Effector memory CD4-positive, alpha-beta T cell (primary cell): ENCODE measurements around the gene BANF1.

Source experiments
- DNase-seq, 3 donors: peaks; one replicate each; pipeline ENCODE4 v3.0.0-alpha.2; 2020
- H3K27ac ChIP-seq: 2 replicates; pipeline ENCODE4 v1.7.0; 2013; ENCODE audit warnings: mild to moderate bottlenecking, low read length, moderate library complexity; ENCODE audit not compliant: insufficient read depth, poor library complexity, severe bottlenecking
- H3K27me3 ChIP-seq: replicated peaks from 2 replicates; pipeline ENCODE4 v1.7.0; 2013; ENCODE audit warnings: mild to moderate bottlenecking, low read length; ENCODE audit not compliant: insufficient read depth, control insufficient read depth, poor library complexity, severe bottlenecking
- H3K36me3 ChIP-seq: 2 replicates; pipeline ENCODE4 v1.7.0; 2013; ENCODE audit warnings: mild to moderate bottlenecking, low read length, moderate library complexity; ENCODE audit not compliant: control insufficient read depth, insufficient read depth
- H3K4me1 ChIP-seq: 2 replicates; pipeline ENCODE4 v1.7.0; 2013; ENCODE audit warnings: low read length, mild to moderate bottlenecking; ENCODE audit not compliant: control insufficient read depth, insufficient read depth, poor library complexity, severe bottlenecking
- H3K4me3 ChIP-seq: 2 replicates; pipeline ENCODE4 v1.7.0; 2013; ENCODE audit warnings: low read length, low read depth, mild to moderate bottlenecking; ENCODE audit not compliant: insufficient read depth, poor library complexity, severe bottlenecking
- H3K9me3 ChIP-seq: 2 replicates; pipeline ENCODE4 v1.7.0; 2013; ENCODE audit warnings: mild to moderate bottlenecking, low read length, moderate library complexity; ENCODE audit not compliant: control insufficient read depth

The BANF1 gene

DNA sequence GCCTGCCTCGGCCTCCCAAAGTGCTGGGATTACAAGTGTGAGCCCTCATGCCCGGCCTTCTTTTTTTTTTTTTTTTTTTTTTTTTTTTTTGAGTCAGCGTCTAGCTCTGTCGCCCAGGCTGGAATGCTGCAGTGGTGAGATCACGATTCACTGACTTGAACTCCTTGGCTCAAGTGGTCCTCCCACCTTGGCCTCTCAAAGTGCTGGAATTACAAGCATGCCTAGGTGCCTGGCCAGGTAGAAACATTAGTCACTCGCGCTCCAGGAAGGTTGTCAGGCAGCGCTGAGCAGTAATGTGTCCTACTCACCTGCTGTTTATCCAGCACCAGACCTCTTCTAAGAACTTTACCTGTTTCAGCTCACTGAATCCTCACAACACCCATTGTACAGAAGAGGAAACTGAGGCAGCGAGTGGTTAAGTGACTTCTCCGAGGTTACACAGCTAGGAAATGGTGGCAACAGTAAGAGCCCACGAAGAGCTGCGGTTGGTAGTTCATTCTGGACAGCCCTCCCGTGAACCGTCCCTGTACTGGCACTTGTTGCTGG is 9.0 kb downstream of the BANF1 start:
- H3K27ac ChIP-seq: no peak overlapping the region
- H3K36me3 ChIP-seq: no peaks in the 10 kb centered on the region
- no peak overlapping the region for H3K4me3 ChIP-seq
- H3K4me1 ChIP-seq: peaks cover 6% of the 10 kb centered on the region
- no peaks in the 10 kb centered on the region for H3K9me3 ChIP-seq
- peaks cover 22% of the 10 kb centered on the region for H3K27me3 ChIP-seq
- DNase-seq: no peak

DNA sequence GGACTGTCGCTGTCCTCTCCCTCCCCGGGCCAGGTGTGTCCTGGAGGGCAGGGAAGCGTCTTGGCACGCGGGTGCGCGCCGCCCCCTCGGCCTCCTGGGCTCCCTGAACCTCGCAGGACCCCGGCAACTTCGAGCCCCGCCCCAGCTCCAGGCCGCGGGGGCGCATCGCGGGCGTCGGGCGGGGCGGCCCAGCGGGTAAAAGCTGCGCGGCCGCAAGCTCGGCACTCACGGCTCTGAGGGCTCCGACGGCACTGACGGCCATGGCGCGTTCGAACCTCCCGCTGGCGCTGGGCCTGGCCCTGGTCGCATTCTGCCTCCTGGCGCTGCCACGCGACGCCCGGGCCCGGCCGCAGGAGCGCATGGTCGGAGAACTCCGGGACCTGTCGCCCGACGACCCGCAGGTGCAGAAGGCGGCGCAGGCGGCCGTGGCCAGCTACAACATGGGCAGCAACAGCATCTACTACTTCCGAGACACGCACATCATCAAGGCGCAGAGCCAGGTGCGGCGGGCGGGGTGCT is 9.5 kb downstream of the BANF1 start, which contains the start of gene CST6:
Gene CST6 (plus strand): TSS at position 224 of the 519 bp plus-strand sequence. CDS start 37 bp downstream, at position 261.
- Histone ChIP-seq H3K27me3 (peaks cover 22% of the 10 kb centered on the region), H3K27ac (no peak within 1 kb of the TSS), H3K4me1 (peaks cover 6% of the 10 kb centered on the region), H3K9me3 (no peaks in the 10 kb centered on the region), H3K36me3 (no peaks in the 10 kb centered on the region), H3K4me3 (no peak within 1 kb of the TSS)
- DNase-seq: no peak

DNA sequence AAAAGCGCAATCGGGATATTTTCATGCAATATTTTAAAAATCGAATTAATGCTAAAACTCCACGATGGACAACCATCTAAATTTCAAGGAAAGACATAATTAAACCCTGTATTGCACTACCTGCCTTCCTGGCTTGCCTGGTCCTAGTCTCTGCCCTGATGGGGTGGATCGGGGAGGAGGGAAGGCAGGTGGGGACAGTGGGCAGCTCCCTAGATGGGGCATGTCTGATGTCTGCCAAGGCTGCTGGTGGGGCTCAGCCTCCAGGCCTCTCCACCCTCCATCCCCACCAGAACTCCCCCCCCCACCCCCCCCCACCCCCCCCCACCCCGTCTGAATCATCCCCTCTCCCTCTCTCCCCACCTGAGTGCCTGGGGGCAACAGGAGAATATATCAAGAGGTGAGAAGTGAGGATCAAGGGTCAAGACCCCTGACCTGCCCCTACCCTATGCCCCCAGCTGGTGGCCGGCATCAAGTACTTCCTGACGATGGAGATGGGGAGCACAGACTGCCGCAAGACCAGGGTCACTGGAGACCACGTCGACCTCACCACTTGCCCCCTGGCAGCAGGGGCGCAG is 10.2 kb downstream of the BANF1 start:
- Histone ChIP-seq H3K9me3 (no peaks in the 10 kb centered on the region), H3K4me3 (no peak overlapping the region), H3K27ac (no peak overlapping the region), H3K27me3 (peaks cover 22% of the 10 kb centered on the region), H3K36me3 (no peaks in the 10 kb centered on the region), H3K4me1 (peaks cover 6% of the 10 kb centered on the region)
- no peak for DNase-seq

DNA sequence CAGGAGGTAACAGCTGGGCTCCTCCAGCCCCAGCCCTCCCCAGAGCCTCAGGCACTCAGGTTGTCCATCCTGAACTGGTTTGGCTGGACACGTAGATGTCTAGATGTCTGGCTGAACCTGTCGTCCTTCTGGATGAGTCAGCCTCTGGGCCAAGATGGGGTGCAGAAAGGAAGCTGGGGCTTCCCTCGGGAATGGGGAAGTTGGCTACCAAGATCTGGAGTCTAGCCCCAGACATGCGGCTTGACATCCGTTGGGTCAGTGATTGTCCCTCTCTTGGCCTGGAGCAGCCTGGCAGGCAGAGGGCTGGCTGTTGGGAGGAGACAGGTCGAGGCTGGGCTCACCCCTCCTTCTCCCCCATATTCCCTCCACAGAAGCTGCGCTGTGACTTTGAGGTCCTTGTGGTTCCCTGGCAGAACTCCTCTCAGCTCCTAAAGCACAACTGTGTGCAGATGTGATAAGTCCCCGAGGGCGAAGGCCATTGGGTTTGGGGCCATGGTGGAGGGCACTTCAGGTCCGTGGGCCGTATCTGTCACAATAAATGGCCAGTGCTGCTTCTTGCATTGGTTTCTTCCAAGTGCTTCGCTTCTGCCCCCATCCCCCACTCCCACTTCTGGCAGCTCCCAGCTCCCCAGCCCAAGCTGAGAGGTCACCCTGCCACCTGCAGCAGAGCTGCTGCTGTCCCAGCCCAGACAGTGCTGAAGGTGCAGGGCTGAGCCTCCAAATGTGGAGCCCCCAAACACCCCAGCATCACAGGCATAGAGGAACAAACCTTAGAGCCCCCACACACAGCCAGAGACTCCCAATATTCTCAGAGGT is 10.9 kb downstream of the BANF1 start:
- H3K27me3 ChIP-seq: peaks cover 22% of the 10 kb centered on the region
- no peak overlapping the region for H3K27ac ChIP-seq
- no peak for DNase-seq
- H3K4me3 ChIP-seq: no peak overlapping the region
- no peaks in the 10 kb centered on the region for H3K9me3 ChIP-seq
- no peaks in the 10 kb centered on the region for H3K36me3 ChIP-seq
- H3K4me1 ChIP-seq: peaks cover 6% of the 10 kb centered on the region

DNA sequence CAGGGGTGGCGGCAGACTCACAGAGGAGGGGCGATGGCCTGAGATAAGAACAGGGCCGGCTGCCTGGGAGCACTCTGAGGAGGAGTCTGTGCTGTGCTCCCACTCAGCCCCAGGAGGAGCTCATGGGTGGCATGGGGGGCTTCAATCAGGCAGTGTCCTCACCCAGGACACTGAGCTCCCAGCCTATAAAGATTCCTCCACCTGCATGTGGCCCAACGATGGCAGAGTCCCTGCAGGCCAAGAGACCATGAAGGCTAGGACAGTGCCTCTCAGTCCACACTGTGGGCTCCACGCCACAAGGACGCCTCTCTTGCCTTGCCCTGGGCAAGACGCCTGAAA is 11.4 kb downstream of the BANF1 start:
- Histone ChIP-seq H3K4me3 (no peak overlapping the region), H3K27me3 (peaks cover 22% of the 10 kb centered on the region), H3K36me3 (no peaks in the 10 kb centered on the region), H3K9me3 (no peaks in the 10 kb centered on the region), H3K4me1 (peaks cover 6% of the 10 kb centered on the region), H3K27ac (no peak overlapping the region)
- no peak for DNase-seq

- no peaks in the 10 kb centered on the region for H3K9me3 ChIP-seq
- H3K4me3 ChIP-seq: no peak overlapping the region
- DNase-seq: no peak
- H3K27me3 ChIP-seq: peaks cover 22% of the 10 kb centered on the region
- H3K36me3 ChIP-seq: no peaks in the 10 kb centered on the region
- H3K4me1 ChIP-seq: peaks cover 6% of the 10 kb centered on the region
- no peak overlapping the region for H3K27ac ChIP-seq
These were observed 12.6 kb downstream of the BANF1 start for GRCh38 chr11:66014804-66015453.

DNA sequence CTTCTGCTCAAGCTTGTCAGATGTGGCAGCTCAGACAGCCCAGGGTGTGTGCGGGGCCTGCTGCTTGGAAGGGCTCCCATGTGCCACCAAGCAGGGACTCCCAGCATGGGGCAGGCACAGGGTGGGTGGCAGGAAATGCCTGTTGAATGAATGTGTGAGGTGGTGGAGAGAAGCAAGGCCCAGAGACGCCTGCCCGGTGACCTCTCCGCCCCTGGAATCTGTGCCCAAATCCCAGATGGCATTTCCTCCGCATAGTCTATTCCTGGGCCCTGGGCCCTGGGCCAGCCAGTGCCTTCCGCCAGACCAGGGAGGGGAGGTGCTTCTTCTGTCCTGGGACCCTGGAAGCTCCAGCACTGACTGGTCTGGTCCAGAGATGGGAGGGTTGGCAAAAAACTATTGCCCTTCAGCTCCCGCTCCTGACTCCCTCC is 13.2 kb downstream of the BANF1 start:
- peaks cover 22% of the 10 kb centered on the region for H3K27me3 ChIP-seq
- no peak overlapping the region for H3K4me3 ChIP-seq
- H3K27ac ChIP-seq: no peak overlapping the region
- peaks cover 6% of the 10 kb centered on the region for H3K4me1 ChIP-seq
- H3K9me3 ChIP-seq: no peaks in the 10 kb centered on the region
- DNase-seq: no peak
- H3K36me3 ChIP-seq: no peaks in the 10 kb centered on the region

- Histone ChIP-seq H3K9me3 (no peaks in the 10 kb centered on the region), H3K4me1 (peaks cover 6% of the 10 kb centered on the region), H3K36me3 (no peaks in the 10 kb centered on the region), H3K27me3 (peaks cover 21% of the 10 kb centered on the region), H3K4me3 (no peak overlapping the region), H3K27ac (no peak overlapping the region)
- no peak for DNase-seq
These were observed 13.9 kb downstream of the BANF1 start for GRCh38 chr11:66015936-66016792.

GRCh38 chr11:66016793-66017177 is 14.5 kb downstream of the BANF1 start:
- Histone ChIP-seq H3K27ac (no peak overlapping the region), H3K9me3 (no peaks in the 10 kb centered on the region), H3K4me1 (peaks cover 4% of the 10 kb centered on the region), H3K4me3 (no peak overlapping the region), H3K27me3 (peaks cover 15% of the 10 kb centered on the region), H3K36me3 (no peaks in the 10 kb centered on the region)
- no peak for DNase-seq
